Mononuclear cell (primary cell): ENCODE data around the gene SGTA. TPM values are rescaled to one million over a fixed set of nuclear protein-coding genes. Genes with fewer than 3 reads are reported as not detected.
"Not testable (repeated sequence)": the region's sequence is repeated elsewhere in the genome, so short reads cannot be mapped to it uniquely, and the experiment has no call there.

Source experiments
- H3K27me3 ChIP-seq: 2 replicates; pipeline ENCODE4 v1.6.0; 2011; ENCODE audit warnings: low read length, control low read depth; ENCODE audit not compliant: insufficient read depth
- H3K4me1 ChIP-seq: 2 replicates; pipeline ENCODE4 v1.5.1; 2011; ENCODE audit warnings: mild to moderate bottlenecking, low read length, control low read depth; ENCODE audit not compliant: insufficient read depth
- H3K4me3 ChIP-seq: 2 replicates; pipeline ENCODE4 v1.5.1; 2011; ENCODE audit warnings: mild to moderate bottlenecking, low read length, moderate library complexity
- H3K9me3 ChIP-seq: 2 replicates; pipeline ENCODE4 v1.5.1; 2011; ENCODE audit warnings: low read depth, mild to moderate bottlenecking, control low read depth, low read length
- total RNA-seq: library from RNA; depleted of rRNA; stranded (reverse); fragments of >200 nt; gene quantifications from one replicate; pipeline ENCODE4 v1.2.3, GENCODE V29; 2012

Gene SGTA
- total RNA-seq, 1 donor, result 23.0 TPM

DNA sequence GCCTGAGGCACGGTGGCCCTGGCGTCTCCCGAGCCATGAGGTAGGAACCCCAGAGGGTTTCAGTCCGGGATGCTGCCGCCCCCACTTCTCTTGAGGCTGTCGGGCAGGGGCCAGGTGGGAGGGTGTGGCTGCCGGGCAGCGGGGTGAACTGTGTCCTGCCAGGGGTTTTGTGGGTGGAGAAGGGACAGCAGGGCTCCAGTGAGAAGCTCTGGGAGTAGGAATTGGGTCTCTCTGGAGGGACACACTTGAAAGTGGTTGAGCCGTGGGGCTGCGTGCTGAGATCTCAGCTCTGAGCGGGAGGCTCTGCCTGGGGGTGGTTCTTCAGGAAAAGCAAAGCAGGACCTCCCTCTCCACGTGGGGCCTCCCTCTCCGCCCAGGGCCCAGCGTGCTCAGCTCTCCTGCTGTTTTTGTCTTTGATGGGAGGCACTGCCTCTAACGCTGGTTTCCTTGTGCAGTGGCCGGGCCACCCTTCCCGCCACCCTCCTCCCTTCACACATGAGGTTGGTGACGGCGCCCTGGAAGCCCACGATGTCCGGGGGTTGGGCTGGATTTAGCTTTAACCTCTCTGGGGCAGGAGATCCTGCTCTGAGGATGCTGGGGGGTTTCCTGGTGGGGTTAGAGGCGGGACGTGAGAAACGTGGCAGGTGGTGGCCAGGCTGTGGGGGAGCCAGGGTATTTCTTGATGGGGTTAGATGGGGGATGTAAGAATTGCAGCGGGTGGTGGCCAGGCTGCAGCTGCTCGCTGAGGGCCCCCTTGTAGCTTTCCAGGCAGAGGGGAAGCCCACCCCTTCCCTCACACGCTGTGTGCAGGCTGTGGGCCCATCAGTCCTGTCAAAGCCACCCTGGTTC, 21.3 kb upstream of the SGTA start:
- no peaks in the 10 kb centered on the region for H3K4me1 ChIP-seq
- no peaks in the 10 kb centered on the region for H3K27me3 ChIP-seq
- H3K4me3 ChIP-seq, result no peak overlapping the region
- H3K9me3 ChIP-seq, result no peaks in the 10 kb centered on the region

DNA sequence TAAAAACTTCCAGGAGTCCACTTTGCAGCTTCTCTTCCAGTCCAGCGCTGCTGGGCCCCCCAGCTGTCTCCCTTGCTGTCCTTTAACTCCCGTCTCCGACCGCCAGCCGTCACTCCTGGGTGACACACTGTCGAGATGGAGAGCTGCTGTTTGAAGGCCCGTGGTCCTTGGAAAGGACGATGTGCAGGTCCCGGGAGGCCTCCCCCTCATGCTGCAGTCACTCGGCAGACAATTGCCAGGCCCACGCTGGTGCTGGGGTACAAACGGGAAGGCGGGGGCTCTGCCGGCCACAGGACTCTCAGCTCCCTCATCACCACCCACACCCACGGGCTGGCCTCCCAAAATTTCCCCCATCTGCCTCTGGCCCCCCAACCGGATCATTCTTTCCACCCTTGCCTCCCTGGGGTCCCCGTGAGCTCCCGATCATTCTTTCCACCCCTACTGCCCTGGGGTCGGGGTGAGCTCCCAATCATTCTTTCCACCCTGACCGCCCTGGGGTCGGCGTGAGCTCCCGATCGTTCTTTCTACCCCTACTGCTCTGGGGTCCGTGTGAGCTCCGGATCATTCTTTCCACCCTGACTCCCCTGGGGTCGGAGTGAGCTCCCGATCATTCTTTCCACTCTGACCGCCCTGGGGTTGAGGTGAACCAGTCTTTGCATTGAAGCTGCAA, 20.5 kb upstream of the SGTA start:
- no peak overlapping the region for H3K4me3 ChIP-seq
- no peaks in the 10 kb centered on the region for H3K27me3 ChIP-seq
- H3K9me3 ChIP-seq, result no peaks in the 10 kb centered on the region
- H3K4me1 ChIP-seq, result no peaks in the 10 kb centered on the region

DNA sequence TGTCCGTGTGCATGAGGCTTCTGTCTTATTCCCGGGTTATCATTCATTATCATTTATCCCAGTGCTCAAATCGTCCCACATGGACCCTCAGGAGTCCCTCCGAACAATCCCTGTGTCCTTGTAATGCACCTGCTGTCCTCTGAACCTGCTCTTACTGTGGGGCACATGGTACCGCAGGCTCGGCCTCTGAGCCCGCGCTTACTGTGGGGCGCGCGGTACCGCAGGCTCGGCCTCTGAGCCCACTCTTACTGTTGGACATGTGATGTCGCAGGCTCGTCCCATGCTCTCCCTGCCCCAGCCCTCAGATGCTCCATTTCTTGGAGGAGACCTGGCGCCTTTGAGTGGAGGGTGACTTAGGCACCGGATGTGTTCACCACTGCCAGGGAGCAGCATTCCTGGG, 19.8 kb upstream of the SGTA start:
- no peaks in the 10 kb centered on the region for H3K9me3 ChIP-seq
- no peak overlapping the region for H3K4me3 ChIP-seq
- no peaks in the 10 kb centered on the region for H3K27me3 ChIP-seq
- no peaks in the 10 kb centered on the region for H3K4me1 ChIP-seq

DNA sequence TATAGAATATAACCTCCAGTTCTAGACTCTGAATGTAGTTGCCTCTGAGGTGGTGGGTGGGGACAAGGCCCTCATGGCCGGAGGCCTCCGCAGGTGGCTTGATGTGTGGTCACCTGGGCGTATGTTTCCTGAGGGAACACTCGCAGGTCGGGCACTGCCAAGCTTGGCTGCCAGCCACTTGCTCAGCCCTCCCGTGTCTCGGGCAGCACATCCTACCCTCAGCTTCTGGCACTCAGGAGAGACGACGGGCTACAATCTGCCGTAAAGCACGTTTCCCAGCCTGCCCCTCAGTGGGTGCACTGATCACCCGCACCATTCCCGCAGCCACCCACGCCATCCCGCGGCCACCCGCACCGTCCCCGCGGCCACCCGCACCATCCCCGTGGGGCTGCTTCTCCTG, 17.4 kb upstream of the SGTA start:
- H3K4me3 ChIP-seq, result no peak overlapping the region
- no peaks in the 10 kb centered on the region for H3K27me3 ChIP-seq
- H3K9me3 ChIP-seq, result no peaks in the 10 kb centered on the region
- H3K4me1 ChIP-seq, result no peaks in the 10 kb centered on the region

DNA sequence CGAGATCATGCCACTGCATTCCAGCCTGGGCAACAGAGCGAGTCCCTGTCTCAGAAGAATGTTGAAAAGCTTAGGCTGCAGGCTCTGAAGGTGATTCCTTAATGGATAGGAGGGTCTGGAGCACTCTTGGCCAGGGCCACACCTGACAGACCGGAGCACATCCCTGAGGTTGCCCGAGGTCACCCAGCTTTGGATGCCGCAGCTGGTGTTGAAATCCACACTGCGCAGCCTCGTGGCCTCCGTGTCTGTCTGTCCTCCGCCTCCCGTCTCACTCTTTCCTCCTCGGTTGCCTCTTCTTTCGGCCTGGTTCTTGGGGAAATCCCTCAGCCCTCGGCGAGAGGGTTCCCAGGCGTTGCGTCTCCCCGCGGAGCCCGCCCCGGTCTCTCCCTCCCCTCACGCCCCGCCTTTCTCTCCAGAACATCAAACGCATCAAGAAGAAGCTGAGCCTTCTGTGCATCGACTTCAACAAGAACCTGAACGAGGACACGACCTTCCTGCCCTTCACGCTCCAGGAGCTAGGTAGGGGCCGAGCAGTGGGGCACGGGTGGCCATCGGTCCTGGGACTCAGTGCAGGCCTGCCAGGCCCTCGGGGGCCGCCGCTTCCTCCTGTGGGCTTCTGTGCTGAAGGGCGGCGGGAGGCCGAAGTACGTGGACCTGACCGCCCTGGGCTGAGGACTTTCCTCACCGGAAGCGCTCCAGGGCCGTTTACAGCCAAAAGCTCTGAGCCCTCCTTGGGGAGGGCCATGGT, 16.4 kb upstream of the SGTA start:
- no peaks in the 10 kb centered on the region for H3K4me1 ChIP-seq

DNA sequence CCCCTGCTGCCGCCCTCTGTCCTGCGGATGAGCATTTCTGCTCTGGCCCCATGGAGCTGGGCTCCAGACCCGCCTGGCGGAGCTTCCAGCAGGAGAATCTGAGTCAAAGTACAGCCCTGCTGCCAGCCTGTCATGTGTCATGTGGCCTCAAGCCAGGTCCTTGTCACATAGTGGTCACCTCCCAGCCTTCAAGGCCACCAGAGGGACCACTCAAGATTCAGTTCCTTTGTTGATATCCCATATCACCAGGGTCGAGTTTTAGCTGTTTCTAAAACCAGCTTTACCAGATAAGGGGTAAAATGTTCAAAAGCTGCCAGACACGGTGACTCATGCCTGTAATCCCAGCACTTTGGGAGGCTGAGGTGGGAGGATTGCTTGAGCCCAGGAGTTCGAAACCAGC, 15.7 kb upstream of the SGTA start:
- Histone ChIP-seq H3K4me3 (no peak overlapping the region), H3K27me3 (no peaks in the 10 kb centered on the region), H3K9me3 (no peaks in the 10 kb centered on the region), H3K4me1 (no peaks in the 10 kb centered on the region)

More for the DNA sequence above, 16.4 kb upstream of the SGTA start:
- Histone ChIP-seq H3K4me3 (no peak overlapping the region), H3K27me3 (no peaks in the 10 kb centered on the region), H3K9me3 (no peaks in the 10 kb centered on the region)

DNA sequence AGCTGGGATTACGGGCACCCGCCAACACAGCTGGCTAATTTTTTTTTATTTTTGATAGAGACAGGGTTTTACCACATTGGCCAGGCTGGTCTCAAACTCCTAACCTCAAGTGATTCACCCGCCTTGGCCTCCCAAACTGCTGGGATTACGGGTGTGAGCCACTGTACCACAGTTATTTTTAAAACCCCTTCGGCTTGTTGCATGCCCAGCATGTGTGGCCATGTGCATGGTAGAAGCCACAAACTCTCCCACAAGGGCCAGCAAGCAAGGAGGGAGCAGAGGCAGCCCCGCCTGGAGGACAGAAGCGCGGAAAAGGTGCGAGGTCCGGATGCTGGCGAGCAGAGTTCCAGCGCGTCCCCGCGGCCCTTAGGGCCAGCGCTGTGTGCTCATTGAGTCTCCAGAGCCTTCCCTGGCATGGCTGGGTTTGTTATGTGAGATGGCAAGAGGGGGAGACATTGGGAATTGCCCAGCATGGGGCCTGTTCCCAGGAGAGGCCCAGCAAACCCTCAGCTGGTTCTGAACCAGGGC, 15.1 kb upstream of the SGTA start:
- Histone ChIP-seq H3K4me3 (no peak overlapping the region), H3K4me1 (no peaks in the 10 kb centered on the region), H3K27me3 (no peaks in the 10 kb centered on the region), H3K9me3 (no peaks in the 10 kb centered on the region)

DNA sequence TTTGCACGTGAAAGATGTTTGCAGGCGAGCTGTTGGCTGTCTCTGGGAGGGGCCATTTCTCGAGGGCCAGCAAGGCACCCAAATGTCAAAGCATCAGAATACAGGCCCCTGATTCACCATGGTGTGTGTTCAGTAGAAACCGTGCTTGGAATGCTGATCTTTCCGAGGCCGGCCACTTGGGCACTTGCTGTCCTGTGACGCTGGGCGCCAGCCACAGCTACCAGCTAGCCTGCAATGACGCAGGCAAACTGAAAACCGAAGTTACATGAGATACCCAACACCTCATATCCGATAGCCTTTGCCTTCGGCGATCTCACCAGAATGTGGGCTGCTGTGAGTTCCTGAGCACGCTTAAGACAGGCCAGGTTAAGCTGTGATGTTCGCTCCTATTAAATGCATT, 14.2 kb upstream of the SGTA start:
- H3K27me3 ChIP-seq, result no peaks in the 10 kb centered on the region
- H3K4me1 ChIP-seq, result no peaks in the 10 kb centered on the region
- H3K9me3 ChIP-seq, result no peaks in the 10 kb centered on the region
- no peak overlapping the region for H3K4me3 ChIP-seq

DNA sequence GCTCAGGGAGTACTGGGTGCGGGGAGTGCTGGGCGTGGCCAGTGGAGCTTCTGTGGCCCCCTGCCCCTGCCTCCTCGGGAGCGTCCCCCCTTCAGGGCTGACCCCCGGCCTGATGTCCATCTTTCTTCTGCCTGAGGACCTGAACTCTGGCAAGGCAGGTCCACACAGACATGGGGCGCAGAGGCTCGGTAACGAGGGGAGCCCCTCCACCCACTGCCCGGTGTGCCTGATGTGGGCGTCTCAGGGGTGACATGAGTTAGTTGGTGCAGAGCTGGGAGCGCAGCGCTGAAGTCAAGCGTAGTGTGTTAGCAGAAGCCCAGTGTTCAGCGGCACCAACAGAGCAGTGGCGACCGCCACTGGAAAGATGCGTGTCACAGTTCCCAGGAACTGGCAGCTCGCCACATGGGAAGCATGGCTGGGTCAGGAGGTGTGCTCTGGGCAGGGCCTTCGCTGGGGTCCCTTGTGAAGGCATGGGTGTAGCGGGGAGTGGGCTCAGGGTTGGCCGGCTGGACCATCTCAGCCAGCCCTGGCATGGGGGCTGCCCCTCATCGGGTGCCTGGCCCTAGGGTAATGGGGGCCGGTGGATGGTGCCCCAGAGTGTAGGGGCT, 13.7 kb upstream of the SGTA start:
- Histone ChIP-seq H3K9me3 (no peaks in the 10 kb centered on the region), H3K4me1 (no peaks in the 10 kb centered on the region), H3K27me3 (no peaks in the 10 kb centered on the region), H3K4me3 (no peak overlapping the region)

DNA sequence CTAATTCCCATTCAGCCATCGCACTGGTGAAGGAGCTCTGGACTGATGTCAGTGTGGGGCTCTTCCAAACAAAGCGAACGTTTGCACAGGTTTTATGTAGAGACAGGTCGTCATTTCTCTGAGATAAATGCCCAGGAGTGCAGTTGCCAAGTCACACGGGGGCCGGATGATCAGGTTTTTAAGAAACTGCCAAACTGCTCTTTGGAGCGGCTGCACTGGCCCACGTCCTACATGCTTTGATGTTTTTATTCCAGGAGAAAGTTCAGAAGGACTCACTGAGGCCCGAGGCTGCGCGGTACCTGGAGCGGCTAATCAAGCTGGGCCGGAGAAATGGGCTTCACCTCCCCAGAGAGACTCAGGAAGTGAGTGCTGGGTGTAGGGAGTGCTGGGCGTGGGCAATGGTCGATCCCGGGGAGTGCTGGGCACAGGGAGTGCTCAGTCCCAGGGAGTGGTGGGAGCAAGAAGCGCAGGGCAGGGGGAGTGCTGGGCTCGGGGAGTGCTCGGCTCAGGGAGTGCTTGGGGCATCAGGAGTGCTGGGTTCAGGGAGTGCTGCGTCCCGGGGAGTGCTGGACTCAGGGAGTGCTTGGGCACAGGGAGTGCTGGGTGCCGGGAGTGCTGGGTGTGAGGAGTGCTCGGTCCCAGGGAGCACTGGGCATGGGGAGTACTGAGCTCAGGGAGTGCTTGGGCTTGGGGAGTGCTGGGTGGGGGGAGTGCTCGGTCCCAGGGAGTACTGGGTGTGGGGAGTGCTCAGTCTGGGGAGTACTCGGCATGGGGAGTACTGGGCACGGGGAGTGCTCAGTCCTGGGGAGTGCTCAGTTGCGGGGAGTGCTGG, 13.0 kb upstream of the SGTA start:
- Histone ChIP-seq H3K27me3 (no peaks in the 10 kb centered on the region), H3K4me3 (no peak overlapping the region), H3K9me3 (no peaks in the 10 kb centered on the region), H3K4me1 (no peaks in the 10 kb centered on the region)

DNA sequence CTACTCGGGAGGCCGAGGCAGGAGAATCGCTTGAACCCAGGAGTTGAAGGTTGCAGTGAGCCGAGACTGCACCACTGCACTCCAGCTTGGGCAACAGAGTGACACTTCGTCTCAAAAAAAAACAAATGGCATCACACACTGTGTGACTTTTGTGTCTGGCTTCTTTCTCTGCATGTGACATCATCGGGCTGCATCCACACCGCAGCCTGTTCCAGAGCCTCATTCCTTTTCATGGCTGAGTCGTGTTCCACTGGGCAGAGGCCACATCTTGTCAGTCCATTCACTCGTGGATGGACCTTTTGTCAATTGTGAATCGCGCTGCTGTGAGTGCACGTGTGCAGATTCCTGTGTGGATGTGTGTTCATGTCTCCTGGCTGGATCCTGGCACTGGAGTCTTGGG, 10.5 kb upstream of the SGTA start:
- H3K4me1 ChIP-seq, result no peaks in the 10 kb centered on the region
- no peak overlapping the region for H3K4me3 ChIP-seq
- no peaks in the 10 kb centered on the region for H3K9me3 ChIP-seq
- H3K27me3 ChIP-seq, result no peaks in the 10 kb centered on the region

DNA sequence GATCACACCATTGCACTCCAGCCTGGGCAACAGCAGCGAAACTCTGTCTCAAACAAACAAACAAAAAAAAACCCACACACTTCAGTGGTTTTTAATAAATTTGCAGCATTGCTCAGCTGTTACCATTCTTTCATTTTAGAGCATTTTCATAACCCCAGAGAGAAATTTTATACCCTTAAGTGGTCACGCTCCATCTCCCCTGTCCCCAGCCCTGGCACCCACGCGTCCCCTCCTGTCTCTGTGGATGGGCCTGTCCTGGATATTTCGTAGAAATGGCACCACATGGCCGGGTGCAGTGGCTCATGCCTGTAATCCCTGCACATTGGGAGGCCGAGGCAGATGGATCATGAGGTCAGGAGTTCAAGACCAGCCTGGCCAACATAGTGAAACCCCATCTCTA, 10.1 kb upstream of the SGTA start:
- Histone ChIP-seq H3K4me1 (no peaks in the 10 kb centered on the region), H3K27me3 (no peaks in the 10 kb centered on the region), H3K9me3 (no peaks in the 10 kb centered on the region)

DNA sequence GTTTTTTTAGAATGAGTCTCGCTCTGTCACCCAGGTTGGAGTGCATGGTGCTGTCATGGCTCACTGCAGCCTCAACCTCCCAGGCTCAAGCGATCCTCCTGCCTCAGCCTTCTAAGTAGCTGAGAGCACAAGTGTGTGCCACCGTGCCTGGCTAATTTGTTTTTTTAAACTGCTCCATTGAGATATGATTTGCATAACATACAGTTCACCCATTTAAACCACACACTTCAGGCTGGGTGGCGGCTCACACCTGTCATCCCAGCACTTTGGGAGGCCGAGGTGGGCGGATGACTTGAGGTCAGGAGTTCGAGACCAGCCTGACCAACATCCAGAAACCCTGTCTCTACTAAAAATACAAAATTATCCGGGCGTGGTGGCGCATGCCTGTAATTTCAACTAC, 9.6 kb upstream of the SGTA start:
- not testable (repeated sequence) for H3K4me3 ChIP-seq, H3K9me3 ChIP-seq

More for the DNA sequence above, 10.1 kb upstream of the SGTA start:
- no peak overlapping the region for H3K4me3 ChIP-seq

DNA sequence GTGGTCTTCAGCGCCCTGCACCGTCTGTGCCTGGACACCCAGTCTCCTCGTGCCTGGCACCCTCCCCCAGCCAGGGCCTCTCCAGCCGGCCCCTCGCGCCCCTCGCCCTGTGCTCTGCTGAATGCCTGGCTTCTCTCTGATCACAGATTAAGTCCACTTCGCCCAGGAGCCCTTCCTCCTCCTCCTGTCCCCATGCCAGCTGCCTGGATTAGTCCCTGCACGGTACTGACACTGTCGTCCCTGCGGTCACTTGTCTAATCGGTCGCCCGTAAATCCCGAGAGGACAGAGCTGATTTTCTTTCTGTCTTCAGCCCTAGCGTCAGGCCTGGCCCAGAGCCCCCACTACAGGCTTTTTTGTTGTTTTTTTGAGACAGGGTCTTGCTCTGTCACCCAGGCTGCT, 8.8 kb upstream of the SGTA start:
- no peaks in the 10 kb centered on the region for H3K9me3 ChIP-seq
- no peaks in the 10 kb centered on the region for H3K4me1 ChIP-seq
- H3K27me3 ChIP-seq, result no peaks in the 10 kb centered on the region
- no peak overlapping the region for H3K4me3 ChIP-seq

More for the DNA sequence above, 9.6 kb upstream of the SGTA start:
- H3K4me1 ChIP-seq, H3K27me3 ChIP-seq: not testable (repeated sequence)
